ENCODE data around the gene KLHL12.
"Not testable (repeated sequence)": the region's sequence is repeated elsewhere in the genome, so short reads cannot be mapped to it uniquely, and the experiment has no call there.

The KLHL12 gene

DNA sequence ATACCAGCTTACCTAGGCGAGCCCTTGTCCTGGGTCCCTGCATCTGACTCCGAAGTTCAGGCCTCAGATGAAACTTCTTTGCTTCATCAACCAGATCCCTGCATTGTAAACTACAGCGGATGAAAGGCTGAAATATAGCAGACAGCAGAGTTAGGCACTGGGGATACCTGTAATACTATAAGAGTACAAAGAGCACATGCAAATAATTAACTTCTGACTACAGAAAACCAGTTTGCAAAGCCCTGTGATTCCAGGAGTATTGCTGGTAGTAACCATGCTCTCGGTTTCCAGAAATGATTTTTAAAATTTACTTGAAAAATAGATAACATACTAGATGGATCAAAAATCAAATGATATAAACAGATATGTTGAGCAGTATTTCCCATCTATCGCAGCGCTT, 18.0 kb downstream of the KLHL12 start:
- no peak overlapping the region for H3K27ac ChIP-seq (ENCODE audit: low read depth, low read length)
- no peaks in the 10 kb centered on the region for H4K20me1 ChIP-seq (ENCODE audit: control insufficient read depth, insufficient read depth, low read depth, low read length)
- H3K4me2 ChIP-seq (ENCODE audit: low read length) = no peak overlapping the region
- no peaks in the 10 kb centered on the region for H3K79me2 ChIP-seq (ENCODE audit: control insufficient read depth, low read length)
- no peaks in the 10 kb centered on the region for H3F3A ChIP-seq (ENCODE audit: control insufficient read depth, insufficient read depth)
- TF ChIP-seq EZH2phosphoT487 (IDR thresholded peaks at IDR 0.05; ENCODE audit: borderline replicate concordance, low read length) (no peak), CTCF (IDR thresholded peaks at IDR 0.05; ENCODE audit: low read depth, low read length, poor library complexity, severe bottlenecking) (no peak)
- H3K36me3 ChIP-seq (ENCODE audit: control insufficient read depth, low read length) = peaks cover 77% of the 10 kb centered on the region
- no peak overlapping the region for H3K4me3 ChIP-seq (ENCODE audit: low read length)
- no peaks in the 10 kb centered on the region for H3K4me1 ChIP-seq (ENCODE audit: control insufficient read depth, low read length)
- no peaks in the 10 kb centered on the region for H3K9me2 ChIP-seq (replicated peaks; ENCODE audit: control insufficient read depth, low read length)
- H3K9me3 ChIP-seq (ENCODE audit: control insufficient read depth, insufficient read depth, low read length) = no peaks in the 10 kb centered on the region
- H3K27me3 ChIP-seq (ENCODE audit: control insufficient read depth, low read length) = no peaks in the 10 kb centered on the region

DNA sequence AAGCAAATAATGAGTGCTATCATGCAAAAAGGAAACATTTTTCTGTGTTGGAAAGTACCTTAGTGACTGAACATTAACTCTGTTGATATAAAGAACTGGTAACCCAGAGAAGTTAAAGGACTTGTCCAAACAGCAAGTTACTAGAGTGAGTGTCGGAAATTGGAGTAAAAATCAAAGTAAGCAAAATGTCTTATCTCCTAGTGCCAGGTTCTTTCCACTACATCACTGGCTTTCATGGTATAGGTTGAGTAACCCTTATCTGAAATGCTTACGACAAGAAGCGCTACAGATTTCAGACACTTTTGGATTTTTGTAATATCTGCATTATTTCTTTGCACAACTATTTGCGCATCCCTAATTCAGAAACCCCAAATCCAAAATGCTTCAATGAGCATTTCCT, 21.7 kb downstream of the KLHL12 start:
- H3K9me3 ChIP-seq (ENCODE audit: control insufficient read depth, insufficient read depth, low read length) = no peaks in the 10 kb centered on the region
- no peaks in the 10 kb centered on the region for H3K79me2 ChIP-seq (ENCODE audit: control insufficient read depth, low read length)
- H3K27ac ChIP-seq (ENCODE audit: low read depth, low read length) = no peak overlapping the region
- H3K4me1 ChIP-seq (ENCODE audit: control insufficient read depth, low read length) = no peaks in the 10 kb centered on the region
- H3F3A ChIP-seq (ENCODE audit: control insufficient read depth, insufficient read depth) = no peaks in the 10 kb centered on the region
- H4K20me1 ChIP-seq (ENCODE audit: control insufficient read depth, insufficient read depth, low read depth, low read length) = no peaks in the 10 kb centered on the region
- H3K9me2 ChIP-seq (replicated peaks; ENCODE audit: control insufficient read depth, low read length) = no peaks in the 10 kb centered on the region
- H3K36me3 ChIP-seq (ENCODE audit: control insufficient read depth, low read length) = peaks cover 50% of the 10 kb centered on the region
- no peak overlapping the region for H3K4me2 ChIP-seq (ENCODE audit: low read length)
- no peaks in the 10 kb centered on the region for H3K27me3 ChIP-seq (ENCODE audit: control insufficient read depth, low read length)
- H3K4me3 ChIP-seq (ENCODE audit: low read length) = no peak overlapping the region
- no peak for TF ChIP-seq CTCF (IDR thresholded peaks at IDR 0.05; ENCODE audit: low read depth, low read length, poor library complexity, severe bottlenecking)
- no peak for TF ChIP-seq EZH2phosphoT487 (IDR thresholded peaks at IDR 0.05; ENCODE audit: borderline replicate concordance, low read length)

DNA sequence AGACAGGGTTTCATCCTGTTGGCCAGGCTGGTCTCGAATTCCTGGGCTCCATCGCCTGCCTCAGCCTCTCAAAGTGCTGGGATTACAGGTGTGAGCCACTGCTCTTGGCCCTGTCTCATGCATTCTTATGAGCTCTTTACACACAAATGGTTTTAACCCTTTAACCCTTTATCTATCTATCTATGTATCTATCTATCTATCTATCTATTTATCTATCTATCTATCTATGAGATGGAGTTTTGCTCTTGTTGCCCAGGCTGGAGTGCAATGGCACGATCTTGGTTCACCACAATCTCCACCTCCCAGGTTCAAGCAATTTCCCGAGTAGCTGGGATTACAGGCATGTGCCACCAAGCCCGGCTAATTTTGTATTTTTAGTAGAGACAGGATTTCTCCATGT, 23.2 kb downstream of the KLHL12 start:
- peaks cover 35% of the 10 kb centered on the region for H3K36me3 ChIP-seq (ENCODE audit: control insufficient read depth, low read length)
- not testable (repeated sequence) for H3K4me2 ChIP-seq (ENCODE audit: low read length); H3K9me2 ChIP-seq (replicated peaks; ENCODE audit: control insufficient read depth, low read length); H3K27me3 ChIP-seq (ENCODE audit: control insufficient read depth, low read length); H3K4me3 ChIP-seq (ENCODE audit: low read length); H3K4me1 ChIP-seq (ENCODE audit: control insufficient read depth, low read length); H4K20me1 ChIP-seq (ENCODE audit: control insufficient read depth, insufficient read depth, low read depth, low read length); H3K79me2 ChIP-seq (ENCODE audit: control insufficient read depth, low read length); H3K9me3 ChIP-seq (ENCODE audit: control insufficient read depth, insufficient read depth, low read length); H3K27ac ChIP-seq (ENCODE audit: low read depth, low read length); H3F3A ChIP-seq (ENCODE audit: control insufficient read depth, insufficient read depth)

DNA sequence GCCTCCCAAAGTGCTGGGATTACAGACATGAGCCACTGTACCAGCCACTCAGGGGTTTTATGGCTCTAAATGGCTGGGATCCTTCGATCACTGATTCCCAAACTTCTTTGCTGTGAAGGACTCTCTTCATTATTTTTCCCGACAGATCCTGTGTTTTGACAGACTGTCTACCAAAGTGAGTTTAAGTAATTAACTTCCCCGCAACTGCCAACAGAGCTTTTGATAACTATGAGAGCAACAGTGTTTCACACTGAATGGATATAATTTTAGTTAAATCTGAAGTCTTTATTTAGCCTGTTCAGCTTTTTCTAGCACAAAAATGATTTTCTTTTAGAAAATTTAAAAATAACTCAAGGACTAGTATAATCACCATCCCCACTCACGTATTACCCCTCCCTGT, 25.5 kb downstream of the KLHL12 start:
- Histone ChIP-seq H4K20me1 (ENCODE audit: control insufficient read depth, insufficient read depth, low read depth, low read length) (no peaks in the 10 kb centered on the region), H3K9me2 (replicated peaks; ENCODE audit: control insufficient read depth, low read length) (no peaks in the 10 kb centered on the region), H3K9me3 (ENCODE audit: control insufficient read depth, insufficient read depth, low read length) (no peaks in the 10 kb centered on the region), H3K4me3 (ENCODE audit: low read length) (no peak overlapping the region), H3K4me2 (ENCODE audit: low read length) (no peak overlapping the region), H3K79me2 (ENCODE audit: control insufficient read depth, low read length) (no peaks in the 10 kb centered on the region), H3K4me1 (ENCODE audit: control insufficient read depth, low read length) (no peaks in the 10 kb centered on the region), H3K27me3 (ENCODE audit: control insufficient read depth, low read length) (no peaks in the 10 kb centered on the region), H3K36me3 (ENCODE audit: control insufficient read depth, low read length) (peaks cover 29% of the 10 kb centered on the region), H3K27ac (ENCODE audit: low read depth, low read length) (no peak overlapping the region), H3F3A (ENCODE audit: control insufficient read depth, insufficient read depth) (no peaks in the 10 kb centered on the region)
- TF ChIP-seq EZH2phosphoT487 (IDR thresholded peaks at IDR 0.05; ENCODE audit: borderline replicate concordance, low read length) = no peak
- TF ChIP-seq CTCF (IDR thresholded peaks at IDR 0.05; ENCODE audit: low read depth, low read length, poor library complexity, severe bottlenecking) = no peak

All from DOHH2 (cell line).